Calu3 (cell line): ENCODE measurements around the gene RRM2. TPM values are rescaled to one million over a fixed set of nuclear protein-coding genes. Genes with fewer than 3 reads are reported as not detected.
A peak's percentile ranks its signal among the peaks of the same experiment; 100 is the strongest.

Experiments
- BruUV-seq: library from RNA; stranded (reverse); fragments of 400-500 nt; replicated peaks from 2 replicates; lab custom pipeline; 2021; lab: Mats Ljungman, UMichigan
- CTCF ChIA-PET: fragments of 300-600 bp; sonication (Branson Sonifier 250); formaldehyde crosslinking; loops from one replicate; lab custom pipeline; 2022; ENCODE audit warnings: antibody characterized with exemption; lab: Charles Lee
- DNase-seq: peaks from one replicate; pipeline ENCODE4 v3.0.0; 2022
- H3K27ac Mint-ChIP-seq: one replicate; pipeline ENCODE4 v1.8.0; 2022; ENCODE audit warnings: mixed read lengths; ENCODE audit not compliant: unreplicated experiment
- H3K27me3 Mint-ChIP-seq: one replicate; pipeline ENCODE4 v1.8.0; 2022; ENCODE audit warnings: mixed read lengths; ENCODE audit not compliant: unreplicated experiment
- H3K36me3 Mint-ChIP-seq: one replicate; pipeline ENCODE4 v1.8.0; 2022; ENCODE audit warnings: mild to moderate bottlenecking, moderate library complexity, mixed read lengths; ENCODE audit not compliant: insufficient read depth, unreplicated experiment
- H3K4me1 Mint-ChIP-seq: one replicate; pipeline ENCODE4 v1.8.0; 2022; ENCODE audit warnings: mild to moderate bottlenecking, low read depth, mixed read lengths; ENCODE audit not compliant: unreplicated experiment
- H3K4me3 Mint-ChIP-seq: one replicate; pipeline ENCODE4 v1.8.0; 2022; ENCODE audit warnings: mild to moderate bottlenecking, low read depth, moderate library complexity, mixed read lengths; ENCODE audit not compliant: unreplicated experiment
- H3K9me3 Mint-ChIP-seq: one replicate; pipeline ENCODE4 v1.8.0; 2022; ENCODE audit warnings: low read depth, mixed read lengths; ENCODE audit not compliant: unreplicated experiment
- CTCF ChIP-seq: fragments of 200-600 bp; IDR thresholded peaks from one replicate; pipeline ENCODE4 v1.8.0; 2022; ENCODE audit warnings: antibody characterized with exemption; ENCODE audit not compliant: unreplicated experiment
- intact Hi-C: fragments of 100-400 bp; cut with micrococcal nuclease; formaldehyde crosslinking; loops from one replicate; pipeline ENCODE4 v1.10.0; 2022; ENCODE audit not compliant: unreplicated experiment
- total RNA-seq: library from RNA; stranded (reverse); gene quantifications from 2 replicates; pipeline ENCODE4 v1.2.3, GENCODE V29; 2022

The RRM2 gene
- total RNA-seq, 1 experiment from 2014 or later, result 154 TPM

DNA sequence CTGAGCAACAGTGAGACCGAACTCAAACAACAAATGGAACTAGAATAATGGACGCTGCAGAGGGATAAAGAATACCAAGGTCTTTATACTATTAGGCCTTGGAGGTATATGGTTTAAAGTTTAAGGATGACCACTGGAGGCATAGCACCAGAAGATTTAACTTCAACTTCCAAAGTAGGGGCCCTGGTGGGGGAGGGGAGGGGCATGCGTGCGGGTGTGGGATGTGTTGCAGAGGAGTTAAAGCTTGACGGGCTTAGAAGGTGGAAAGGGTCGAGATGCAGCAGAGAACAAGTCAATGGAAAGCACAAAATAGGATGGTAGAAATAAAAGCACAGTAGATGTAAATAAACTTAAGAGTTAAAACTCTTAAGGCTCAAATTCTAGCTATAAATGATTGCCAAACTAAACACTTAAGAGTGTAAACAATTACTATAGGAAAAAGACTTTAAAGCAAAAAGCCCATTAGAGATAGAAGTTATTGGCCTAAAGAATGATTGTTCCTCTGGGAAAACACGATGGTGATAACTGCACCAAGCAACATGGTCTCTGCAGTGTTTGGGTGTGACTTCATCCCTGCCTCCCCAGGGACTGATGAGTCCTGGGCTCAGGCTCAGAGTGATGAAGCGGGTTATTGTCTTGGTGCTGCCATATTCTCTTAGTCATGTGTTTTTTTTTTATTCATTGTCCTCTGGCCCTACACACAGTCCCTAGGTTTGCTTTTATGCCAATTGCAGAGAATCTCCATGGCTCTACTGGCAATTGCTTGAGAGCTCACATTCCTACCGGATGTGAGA lies 13.0 kb downstream of the RRM2 start:
- CTCF ChIA-PET, result interaction anchor here (0.6 kb wide), 3 partner anchors 54 to 494 kb away, joined by 3 to 8 read pairs (median 4); no protein-coding TSS in a partner anchor
- H3K9me3 Mint-ChIP-seq, result no peaks in the 10 kb centered on the region

GRCh38 chr2:10136101-10136934 lies 13.8 kb downstream of the RRM2 start:
- BruUV-seq, result no TSS peak
- H3K4me3 Mint-ChIP-seq, result no peak overlapping the region
- CTCF ChIA-PET, result no interaction called here
- no peaks in the 10 kb centered on the region for H3K9me3 Mint-ChIP-seq
- peak overlapping the region; percentile 58 for H3K27ac Mint-ChIP-seq
- no peaks in the 10 kb centered on the region for H3K27me3 Mint-ChIP-seq
- intact Hi-C loops, result no loop called here
- H3K4me1 Mint-ChIP-seq, result peaks cover 35% of the 10 kb centered on the region
- peak; percentile 27 for DNase-seq
- H3K36me3 Mint-ChIP-seq, result peaks cover 16% of the 10 kb centered on the region
- no peak for TF ChIP-seq CTCF

More for the DNA sequence above, 13.0 kb downstream of the RRM2 start:
- intact Hi-C loops, result no loop called here
- Mint-ChIP-seq H3K4me1 (peaks cover 32% of the 10 kb centered on the region), H3K27ac (peak overlapping the region; percentile 58), H3K27me3 (no peaks in the 10 kb centered on the region), H3K36me3 (peaks cover 20% of the 10 kb centered on the region), H3K4me3 (no peak overlapping the region)
- no peak for TF ChIP-seq CTCF
- BruUV-seq, result TSS peak; percentile 2
- no peak for DNase-seq

DNA sequence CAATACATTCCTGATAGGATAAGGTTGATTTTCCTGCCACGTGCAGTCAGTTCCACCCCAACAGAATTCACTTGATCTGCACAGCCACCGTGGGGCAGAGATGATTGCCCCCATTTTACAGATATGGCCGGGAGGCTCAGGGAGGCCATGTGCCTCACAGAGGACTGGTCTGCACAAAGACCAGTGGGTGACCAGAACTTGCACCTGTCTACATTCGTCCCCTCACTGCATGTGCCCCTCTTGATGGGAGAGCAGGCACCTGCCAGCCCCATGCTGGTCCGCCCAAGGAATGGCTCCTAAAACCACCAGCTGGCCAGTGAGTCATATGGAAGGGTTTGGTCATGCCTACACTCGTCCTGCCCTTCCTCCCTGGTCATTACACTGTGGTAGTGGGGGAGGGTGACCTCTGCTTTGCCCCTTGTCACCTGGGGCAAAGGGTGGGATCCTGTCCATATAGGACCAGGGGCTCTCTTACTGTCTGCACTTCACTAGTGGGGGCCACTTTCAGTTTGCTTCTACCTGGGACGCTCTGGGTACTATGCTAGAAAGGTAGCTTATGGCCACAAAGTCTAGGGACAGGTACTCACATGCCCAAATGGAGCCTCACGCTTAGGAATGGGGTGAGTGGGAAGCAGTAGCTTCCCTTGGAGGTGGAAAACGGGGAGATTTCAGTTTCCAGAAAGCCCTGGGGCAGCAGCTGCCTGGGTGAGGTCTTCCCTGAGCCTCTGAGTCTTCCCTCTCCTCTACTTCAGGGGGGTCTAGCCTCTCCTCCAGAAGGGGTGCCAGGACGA lies 14.7 kb downstream of the RRM2 start:
- no peak for DNase-seq

More for the DNA sequence above, 14.7 kb downstream of the RRM2 start:
- Mint-ChIP-seq H3K4me1 (peaks cover 35% of the 10 kb centered on the region), H3K27me3 (no peaks in the 10 kb centered on the region), H3K9me3 (no peaks in the 10 kb centered on the region), H3K36me3 (peaks cover 24% of the 10 kb centered on the region), H3K4me3 (no peak overlapping the region), H3K27ac (no peak overlapping the region)
- intact Hi-C loops, result no loop called here
- CTCF ChIA-PET, result no interaction called here
- no TSS peak for BruUV-seq
- TF ChIP-seq CTCF, result no peak
